Gastrocnemius medialis (tissue), 4 donors: ENCODE results near the gene PCDHB4. TPM values are rescaled to one million over a fixed set of nuclear protein-coding genes. Genes with fewer than 3 reads are reported as not detected.
A peak's percentile ranks its signal among the peaks of the same experiment; 100 is the strongest.
"Not testable (repeated sequence)": the region's sequence is repeated elsewhere in the genome, so short reads cannot be mapped to it uniquely, and the experiment has no call there.

Experiments used
- ATAC-seq, 2 donors: fragments of 150-250 bp; one replicate each; pipeline ENCODE4 v1.9.1; 2016
- DNase-seq, 2 donors: peaks; one replicate each; pipeline ENCODE4 v3.0.0-alpha.2; 2019
- H3K27ac ChIP-seq, 4 donors: fragments of 200-600 bp; sonication (generic); 1 replicate in 1 of 4; 2 replicates in 3 of 4; pipeline ENCODE4 v1.5.1; 2016 to 2018; ENCODE audit warnings: mild to moderate bottlenecking in 2 of 4, moderate library complexity in 1 of 4
- H3K27me3 ChIP-seq, 3 donors: fragments of 200-600 bp; sonication (generic) in 2 of 3; 1 replicate in 1 of 3; 2 replicates in 2 of 3; pipeline versions ENCODE4 v1.5.1 to v1.6.0; 2016 to 2019; ENCODE audit warnings: mild to moderate bottlenecking in 1 of 3, moderate library complexity in 1 of 3
- H3K36me3 ChIP-seq, 2 donors: fragments of 200-600 bp; sonication (generic) in 1 of 2; one replicate each; pipeline ENCODE4 v1.5.1; 2017 to 2018
- H3K4me1 ChIP-seq, 2 donors: fragments of 200-600 bp; sonication (generic) in 1 of 2; one replicate each; pipeline ENCODE4 v1.5.1; 2016 to 2017; ENCODE audit warnings: mild to moderate bottlenecking in 2 of 2
- H3K4me3 ChIP-seq, 4 donors: fragments of 200-600 bp; sonication (generic) in 3 of 4; 1 replicate in 1 of 4; 2 replicates in 3 of 4; pipeline ENCODE4 v1.5.1; 2016 to 2019; ENCODE audit warnings: mild to moderate bottlenecking in 2 of 4
- H3K9me3 ChIP-seq, 3 donors: fragments of 200-600 bp; sonication (generic) in 2 of 3; 1 replicate in 1 of 3; 2 replicates in 2 of 3; pipeline ENCODE4 v1.5.1; 2016 to 2019
- CTCF ChIP-seq, 5 experiments: fragments of 450-650 bp in 3 of 5; fragments of 200-600 bp in 2 of 5; sonication (generic) in 2 of 5; IDR thresholded peaks in 4 of 5; conservative IDR thresholded peaks in 1 of 5; 1 replicate in 4 of 5; 2 replicates in 1 of 5; pipeline ENCODE4 v1.5.1; 2016 to 2019; ENCODE audit warnings: antibody characterized with exemption in 5 of 5, mild to moderate bottlenecking in 3 of 5, moderate library complexity in 3 of 5
- POLR2A ChIP-seq, 2 donors: fragments of 450-650 bp; IDR thresholded peaks; one replicate each; pipeline ENCODE4 v1.6.1; 2017; ENCODE audit warnings: antibody characterized with exemption in 2 of 2, mild to moderate bottlenecking in 2 of 2, moderate library complexity in 2 of 2
- in situ Hi-C, 4 donors: fragments of 200-750 bp; cut with MboI; loops; one replicate each; pipeline versions ENCODE4 v1.15.0 to v1.8.0; 2017; ENCODE audit warnings: low sequenced_read_pairs in 4 of 4
- intact Hi-C: fragments of 100-400 bp; cut with DNase I; formaldehyde crosslinking; loops from one replicate; pipeline ENCODE4 v1.15.1; 2023; ENCODE audit warnings: low total_unique reads
- total RNA-seq, 4 donors: library from RNA; depleted of rRNA; stranded (reverse); fragments of >200 nt; gene quantifications; one replicate each; pipeline versions ENCODE4 v1.1.0 to v1.2.3, GENCODE V29; 2016

The PCDHB4 gene
- total RNA-seq, 4 donors from 2014 or later, result 1.00 to 3.0 (median 1.8) TPM

GRCh38 chr5:141101059-141101458 lies 20.6 kb upstream of the PCDHB4 start:
- intact Hi-C loops, result no loop called here
- Histone ChIP-seq H3K9me3 (peaks cover 0 to 4% (median 0%) of the 10 kb centered on the region in 3 donors), H3K36me3 (no peaks in the 10 kb centered on the region), H3K4me3 (peak overlapping the region; percentile 13 to 42 (median 26)), H3K4me1 (no peaks in the 10 kb centered on the region), H3K27ac (no peak overlapping the region), H3K27me3 (peaks cover 0 to 3% (median 0%) of the 10 kb centered on the region in 3 donors)
- no peak for DNase-seq
- in situ Hi-C loops, result no loop called here
- no peak for TF ChIP-seq CTCF (IDR thresholded peaks at IDR 0.05 in 4 of 5, conservative IDR thresholded peaks at IDR 0.05 in 1 of 5)
- no peak for TF ChIP-seq POLR2A (IDR thresholded peaks at IDR 0.05)
- no peak for ATAC-seq

- in situ Hi-C loops, DNase-seq, H3K27me3 ChIP-seq, H3K36me3 ChIP-seq, H3K4me3 ChIP-seq, ATAC-seq, H3K27ac ChIP-seq, intact Hi-C loops, H3K4me1 ChIP-seq, H3K9me3 ChIP-seq: not testable (repeated sequence)
Observed at GRCh38 chr5:141102070-141102469, 19.5 kb upstream of the PCDHB4 start.

GRCh38 chr5:141102471-141102870 lies 19.1 kb upstream of the PCDHB4 start:
- in situ Hi-C loops, result not testable (repeated sequence)

GRCh38 chr5:141105350-141105749 lies 16.3 kb upstream of the PCDHB4 start:
- Histone ChIP-seq H3K27me3 (peaks cover 0 to 3% (median 0%) of the 10 kb centered on the region in 3 donors), H3K36me3 (no peaks in the 10 kb centered on the region), H3K27ac (no peak overlapping the region), H3K9me3 (peaks cover 0 to 4% (median 0%) of the 10 kb centered on the region in 3 donors), H3K4me1 (no peaks in the 10 kb centered on the region), H3K4me3 (no peak overlapping the region)
- intact Hi-C loops, result no loop called here
- ATAC-seq, result no peak
- no peak for TF ChIP-seq CTCF (IDR thresholded peaks at IDR 0.05 in 4 of 5, conservative IDR thresholded peaks at IDR 0.05 in 1 of 5)
- TF ChIP-seq POLR2A (IDR thresholded peaks at IDR 0.05), result no peak
- in situ Hi-C loops, result no loop called here
- DNase-seq, result no peak

More at GRCh38 chr5:141102471-141102870, 19.1 kb upstream of the PCDHB4 start:
- H3K36me3 ChIP-seq, H3K9me3 ChIP-seq, H3K4me1 ChIP-seq, H3K4me3 ChIP-seq, H3K27ac ChIP-seq, intact Hi-C loops, DNase-seq, ATAC-seq, H3K27me3 ChIP-seq: not testable (repeated sequence)

GRCh38 chr5:141119250-141119649 lies 2.4 kb upstream of the PCDHB4 start:
- Histone ChIP-seq H3K36me3 (no peaks in the 10 kb centered on the region), H3K9me3 (no peaks in the 10 kb centered on the region), H3K4me1 (no peaks in the 10 kb centered on the region), H3K27me3 (no peaks in the 10 kb centered on the region), H3K27ac (no peak overlapping the region), H3K4me3 (no peak overlapping the region)
- in situ Hi-C loops (no loop called here), intact Hi-C loops (no loop called here)
- DNase-seq, result no peak
- TF ChIP-seq CTCF (IDR thresholded peaks at IDR 0.05 in 4 of 5, conservative IDR thresholded peaks at IDR 0.05 in 1 of 5) (no peak), POLR2A (IDR thresholded peaks at IDR 0.05) (no peak)
- ATAC-seq, result no peak

GRCh38 chr5:141121985-141122384 lies 367 bp downstream of the PCDHB4 start:
- TF ChIP-seq POLR2A (IDR thresholded peaks at IDR 0.05) (no peak), CTCF (IDR thresholded peaks at IDR 0.05 in 4 of 5, conservative IDR thresholded peaks at IDR 0.05 in 1 of 5) (no peak)
- intact Hi-C loops (no loop called here), in situ Hi-C loops (no loop called here)
- Histone ChIP-seq H3K27me3 (no peaks in the 10 kb centered on the region), H3K4me1 (no peaks in the 10 kb centered on the region), H3K27ac (no peak overlapping the region), H3K4me3 (peak overlapping the region; percentile 13 to 50 (median 44)), H3K36me3 (no peaks in the 10 kb centered on the region), H3K9me3 (no peaks in the 10 kb centered on the region)
- DNase-seq (no peak), ATAC-seq (peak in 1 of 2 donors; percentile 21)

- H3K9me3 ChIP-seq, in situ Hi-C loops, intact Hi-C loops: not testable (repeated sequence)
Observed at GRCh38 chr5:141123396-141124135, 1.9 kb downstream of the PCDHB4 start.

More at GRCh38 chr5:141123396-141124135, 1.9 kb downstream of the PCDHB4 start:
- DNase-seq, ATAC-seq, H3K4me1 ChIP-seq, H3K27ac ChIP-seq, H3K4me3 ChIP-seq, H3K27me3 ChIP-seq, H3K36me3 ChIP-seq: not testable (repeated sequence)
